HCT116 (cell line): Measurements from ENCODE around the gene RSPH9. TPM values are rescaled to one million over a fixed set of nuclear protein-coding genes. Genes with fewer than 3 reads are reported as not detected.

Experiments
- ATAC-seq: fragments of 200-7000 bp; cut with Tn5 transposase; 2 replicates; pipeline ENCODE4 v1.9.1; 2020; ENCODE audit warnings: mild to moderate bottlenecking, moderate library complexity
- BruUV-seq: library from RNA; stranded (reverse); fragments of 400-500 nt; replicated peaks from 2 replicates; lab custom pipeline; 2021; lab: Mats Ljungman, UMichigan
- CTCF ChIA-PET: fragments of 300-600 bp; sonication (Branson Sonifier 250); formaldehyde crosslinking; loops from one replicate; lab custom pipeline; 2021; ENCODE audit warnings: antibody characterized with exemption; lab: Charles Lee
- POLR2A ChIA-PET: fragments of 300-600, 350-600 bp; sonication (Branson Sonifier 250); formaldehyde crosslinking; loops from one replicate; lab custom pipeline; 2021; ENCODE audit warnings: antibody characterized with exemption; lab: Charles Lee
- RAD21 ChIA-PET, 2 experiments: fragments of 300-600 bp; sonication (Branson Sonifier 250); formaldehyde crosslinking; loops; one replicate each; lab custom pipeline; 2023; ENCODE audit warnings: low total read pairs in 2 of 2; ENCODE audit not compliant: uncharacterized antibody in 2 of 2, unreplicated experiment in 2 of 2, low non-redundant PET in 1 of 2; lab: Charles Lee
- DNase-seq: peaks from one replicate; pipeline ENCODE4 v3.0.0-alpha.2; 2010; ENCODE audit warnings: low read depth, low spot score
- H2AFZ ChIP-seq: fragments of 200-600 bp; shearing (Covaris generic), sonication (generic); 2 replicates; pipeline ENCODE4 v1.6.1; 2017; ENCODE audit warnings: low read depth, mixed run types, mixed read lengths, antibody characterized with exemption, low read length; ENCODE audit not compliant: poor library complexity, severe bottlenecking
- H3K27ac ChIP-seq: 2 replicates; pipeline ENCODE4 v1.5.1; 2012; ENCODE audit warnings: low read depth, low read length
- H3K27me3 ChIP-seq: fragments of 200-600 bp; sonication (generic); 2 replicates; pipeline ENCODE4 v1.6.1; 2016; ENCODE audit warnings: mixed run types, low read length, mixed read lengths; ENCODE audit not compliant: insufficient read depth
- H3K36me3 ChIP-seq, 2 experiments: fragments of 200-500 bp in 1 of 2; fragments of 200-600 bp in 1 of 2; sonication (Bioruptor generic) in 1 of 2; sonication (generic) in 1 of 2; 2 replicates each; pipeline versions ENCODE4 v1.5.1 to v1.6.1; 2014 to 2016; ENCODE audit warnings: low read length in 2 of 2, inconsistent platforms in 1 of 2, mixed read lengths in 1 of 2, mixed run types in 1 of 2; ENCODE audit not compliant: insufficient read depth in 2 of 2, control insufficient read depth in 1 of 2
- H3K4me1 ChIP-seq, 2 experiments: fragments of 200-600 bp in 1 of 2; sonication (generic) in 1 of 2; 2 replicates each; pipeline versions ENCODE4 v1.5.1 to v1.6.1; 2012 to 2017; ENCODE audit warnings: low read length in 2 of 2, inconsistent platforms in 1 of 2, mild to moderate bottlenecking in 1 of 2, mixed read lengths in 1 of 2, mixed run types in 1 of 2, moderate library complexity in 1 of 2; ENCODE audit not compliant: insufficient read depth in 2 of 2, control insufficient read depth in 1 of 2
- H3K4me2 ChIP-seq: fragments of 200-600 bp; sonication (generic); 2 replicates; pipeline ENCODE4 v1.6.1; 2017; ENCODE audit warnings: mixed run types, low read length, mixed read lengths
- H3K4me3 ChIP-seq, 2 experiments: fragments of 200-600 bp in 1 of 2; sonication (generic) in 1 of 2; replicated peaks in 1 of 2; 2 replicates each; pipeline ENCODE4 v1.5.1; 2011 to 2016; ENCODE audit warnings: low read length in 2 of 2, control low read depth in 1 of 2, low read depth in 1 of 2, mild to moderate bottlenecking in 1 of 2, mixed read lengths in 1 of 2, mixed run types in 1 of 2
- H3K79me2 ChIP-seq: fragments of 200-600 bp; sonication (generic); 2 replicates; pipeline ENCODE4 v1.6.1; 2017; ENCODE audit warnings: mild to moderate bottlenecking, mixed run types, low read length, moderate library complexity, mixed read lengths; ENCODE audit not compliant: insufficient read depth
- H3K9ac ChIP-seq: fragments of 200-600 bp; sonication (generic); 2 replicates; pipeline ENCODE4 v1.6.1; 2016; ENCODE audit warnings: low read length, mixed read lengths
- H3K9me2 ChIP-seq: fragments of 200-600 bp; sonication (generic), shearing (Covaris generic); 2 replicates; pipeline ENCODE4 v1.6.1; 2017; ENCODE audit warnings: mixed run types, mild to moderate bottlenecking, moderate library complexity; ENCODE audit not compliant: insufficient read depth
- H3K9me3 ChIP-seq, 2 experiments: fragments of 200-500 bp in 1 of 2; fragments of 200-600 bp in 1 of 2; sonication (Bioruptor generic) in 1 of 2; sonication (generic) in 1 of 2; 2 replicates each; pipeline ENCODE4 v1.6.1; 2014 to 2017; ENCODE audit warnings: low read length in 2 of 2, mixed read lengths in 2 of 2, inconsistent platforms in 1 of 2, low read depth in 1 of 2, mild to moderate bottlenecking in 1 of 2, mixed run types in 1 of 2, moderate library complexity in 1 of 2; ENCODE audit not compliant: control insufficient read depth in 1 of 2, insufficient read depth in 1 of 2
- H4K20me1 ChIP-seq: fragments of 200-600 bp; sonication (generic), shearing (Covaris generic); 2 replicates; pipeline ENCODE4 v1.6.1; 2017; ENCODE audit warnings: mixed run types, mild to moderate bottlenecking, moderate library complexity; ENCODE audit not compliant: insufficient read depth
- ATF3 ChIP-seq: IDR thresholded peaks from 2 replicates; pipeline ENCODE4 v1.6.1; 2012
- CBX3 ChIP-seq: IDR thresholded peaks from 2 replicates; pipeline ENCODE4 v1.6.1; 2012; ENCODE audit warnings: low read depth
- CEBPB ChIP-seq: IDR thresholded peaks from 2 replicates; pipeline ENCODE4 v1.6.1; 2012; ENCODE audit warnings: low read depth
- ELF1 ChIP-seq: IDR thresholded peaks from 2 replicates; pipeline ENCODE4 v1.6.1; 2012; ENCODE audit warnings: low read depth, borderline replicate concordance
- EZH2phosphoT487 ChIP-seq: fragments of 200-600 bp; IDR thresholded peaks from 2 replicates; pipeline ENCODE4 v1.6.1; 2018; ENCODE audit warnings: antibody characterized with exemption, borderline replicate concordance
- FOSL1 ChIP-seq: IDR thresholded peaks from 2 replicates; pipeline ENCODE4 v1.6.1; 2012; ENCODE audit warnings: low read depth
- JUND ChIP-seq: IDR thresholded peaks from 2 replicates; pipeline ENCODE4 v1.6.1; 2012
- MAX ChIP-seq: IDR thresholded peaks from 2 replicates; pipeline ENCODE4 v1.6.1; 2012
- REST ChIP-seq: IDR thresholded peaks from 2 replicates; pipeline ENCODE4 v1.6.1; 2012; ENCODE audit warnings: low read depth
- SIN3A ChIP-seq: IDR thresholded peaks from 2 replicates; pipeline ENCODE4 v1.6.1; 2012; ENCODE audit warnings: low read depth
- YY1 ChIP-seq: IDR thresholded peaks from 2 replicates; pipeline ENCODE4 v1.6.1; 2011; ENCODE audit warnings: low read length, low read depth, moderate library complexity, mild to moderate bottlenecking; ENCODE audit not compliant: insufficient replicate concordance; ENCODE audit errors: extremely low read depth
- intact Hi-C: fragments of 100-400 bp; cut with micrococcal nuclease; formaldehyde crosslinking; loops from 2 replicates; pipeline ENCODE4 v1.10.0; 2022
- total RNA-seq: library from RNA; stranded (reverse); gene quantifications from one replicate; pipeline ENCODE4 v1.2.1, GENCODE V29; 2021; ENCODE audit not compliant: unreplicated experiment

RSPH9 gene
- total RNA-seq, 1 experiment from 2014 or later: not detected

DNA sequence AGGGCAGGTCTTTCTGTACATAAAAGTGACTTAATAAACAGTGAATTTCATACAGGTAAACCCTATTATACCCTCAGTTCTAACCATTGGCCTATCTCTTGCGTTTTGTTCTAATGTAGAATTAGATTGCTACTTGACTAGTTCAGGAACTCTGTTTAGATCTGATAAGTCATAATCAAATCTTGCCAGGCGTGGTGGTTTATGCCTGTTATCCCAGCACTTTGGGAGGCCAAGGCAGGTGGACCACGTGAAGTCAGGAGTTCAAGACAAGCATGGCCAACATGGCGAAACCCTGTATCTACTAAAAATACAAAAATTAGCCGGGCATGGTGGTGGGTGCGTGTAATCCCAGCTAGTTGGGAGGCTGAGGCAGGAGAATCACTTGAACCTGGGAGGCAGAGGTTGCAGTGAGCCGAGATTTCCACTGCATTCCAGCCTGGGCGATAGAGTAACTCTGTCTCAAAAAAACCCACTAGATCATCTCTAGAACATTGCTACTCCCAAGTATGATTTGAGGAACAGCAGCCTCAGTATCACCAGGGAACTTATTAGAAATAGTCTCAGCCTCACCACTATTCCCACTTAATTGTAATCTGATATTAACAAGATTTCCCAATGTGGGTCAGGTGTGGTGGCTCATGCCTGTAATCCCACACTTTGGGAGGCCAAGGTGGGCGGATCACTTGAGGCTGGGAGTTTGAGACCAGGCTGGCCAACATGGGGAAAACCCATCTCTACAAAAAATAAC is 27.9 kb upstream of the RSPH9 start:
- Histone ChIP-seq H2AFZ (no peak overlapping the region), H3K27ac (no peak overlapping the region), H3K9me2 (no peaks in the 10 kb centered on the region), H3K4me2 (no peak overlapping the region), H3K4me1 (no peaks in the 10 kb centered on the region), H3K9ac (no peak overlapping the region), H3K4me3 (no peak overlapping the region), H3K9me3 (no peaks in the 10 kb centered on the region), H4K20me1 (no peaks in the 10 kb centered on the region), H3K27me3 (no peaks in the 10 kb centered on the region), H3K79me2 (no peaks in the 10 kb centered on the region), H3K36me3 (peaks cover 22 to 27% of the 10 kb centered on the region in 2 experiments; a peak in 3 of 4 replicates)
- no TSS peak for BruUV-seq
- ChIA-PET CTCF (no interaction called here), POLR2A (interaction anchor here (0.6 to 5.9 kb wide), 5 partner anchors 10 to 13 kb away, joined by 3 to 43 read pairs (median 3); partner anchors contain the start of gene GTPBP2), RAD21 (no interaction called here)
- intact Hi-C loops: no loop called here
- DNase-seq: no peak
- ATAC-seq: no peak
- TF ChIP-seq ELF1: no peak
- no peak for TF ChIP-seq REST
- no peak for TF ChIP-seq ATF3
- TF ChIP-seq EZH2phosphoT487: no peak
- TF ChIP-seq YY1: no peak
- TF ChIP-seq CBX3: no peak
- TF ChIP-seq SIN3A: no peak
- TF ChIP-seq JUND: no peak; the same call in 1 of the 2 replicates
- TF ChIP-seq CEBPB: no peak
- no peak for TF ChIP-seq MAX
- TF ChIP-seq FOSL1: no peak
